GM19372 (cell line): ENCODE data around the gene TCFL5.

Experiments
- ATAC-seq: cut with Tn5 transposase; IDR thresholded peaks from one replicate; pipeline ENCODE4 v1.9.1; 2021; ENCODE audit warnings: mild to moderate bottlenecking, low read depth, moderate library complexity; ENCODE audit not compliant: unreplicated experiment

TCFL5 gene

DNA sequence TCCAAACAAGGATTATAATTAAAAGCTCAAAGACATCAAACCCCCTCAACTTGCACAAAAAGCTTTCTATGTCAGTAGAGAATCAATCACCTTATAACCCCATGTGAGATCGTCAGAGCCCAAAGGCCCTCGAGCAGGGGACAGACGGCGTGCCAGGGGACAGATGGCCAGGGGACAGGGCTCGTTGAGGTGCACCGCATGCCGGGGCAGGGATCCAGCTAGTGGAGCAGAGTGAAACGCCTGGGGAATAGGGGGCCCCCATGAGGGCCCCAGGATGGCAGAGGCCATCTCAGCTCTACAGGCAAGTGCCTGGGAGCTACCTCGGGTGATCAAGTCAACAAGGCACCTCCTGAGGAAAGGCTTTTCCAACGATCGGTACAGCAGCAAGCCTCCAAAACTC is 36.0 kb upstream of the TCFL5 start:
- no peak for ATAC-seq

GRCh38 chr20:62896526-62896925 is 34.9 kb upstream of the TCFL5 start:
- ATAC-seq: no peak

GRCh38 chr20:62895539-62895938 is 33.9 kb upstream of the TCFL5 start:
- ATAC-seq: no peak

DNA sequence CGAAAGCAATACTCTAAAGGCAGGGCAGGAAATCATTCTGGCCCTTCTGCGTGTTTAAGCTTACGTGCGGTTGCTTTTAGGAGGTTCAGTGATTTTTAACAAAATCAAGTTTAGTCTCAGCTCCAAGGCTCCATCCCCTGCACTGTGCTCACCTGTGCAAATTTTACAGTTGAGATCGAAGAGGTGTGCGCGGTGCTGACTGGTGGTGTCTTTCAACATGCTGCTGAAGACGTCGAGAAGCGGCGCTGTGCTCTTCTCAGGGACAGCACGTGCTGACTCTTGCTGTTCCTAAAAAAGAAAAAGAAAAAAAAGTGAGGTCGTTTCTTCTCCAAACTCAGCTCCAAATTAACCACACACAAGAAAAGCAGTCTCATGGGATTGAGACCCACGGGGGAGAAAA is 32.6 kb upstream of the TCFL5 start:
- no peak for ATAC-seq

- no peak for ATAC-seq
Measured at GRCh38 chr20:62893700-62894099, 32.1 kb upstream of the TCFL5 start.

DNA sequence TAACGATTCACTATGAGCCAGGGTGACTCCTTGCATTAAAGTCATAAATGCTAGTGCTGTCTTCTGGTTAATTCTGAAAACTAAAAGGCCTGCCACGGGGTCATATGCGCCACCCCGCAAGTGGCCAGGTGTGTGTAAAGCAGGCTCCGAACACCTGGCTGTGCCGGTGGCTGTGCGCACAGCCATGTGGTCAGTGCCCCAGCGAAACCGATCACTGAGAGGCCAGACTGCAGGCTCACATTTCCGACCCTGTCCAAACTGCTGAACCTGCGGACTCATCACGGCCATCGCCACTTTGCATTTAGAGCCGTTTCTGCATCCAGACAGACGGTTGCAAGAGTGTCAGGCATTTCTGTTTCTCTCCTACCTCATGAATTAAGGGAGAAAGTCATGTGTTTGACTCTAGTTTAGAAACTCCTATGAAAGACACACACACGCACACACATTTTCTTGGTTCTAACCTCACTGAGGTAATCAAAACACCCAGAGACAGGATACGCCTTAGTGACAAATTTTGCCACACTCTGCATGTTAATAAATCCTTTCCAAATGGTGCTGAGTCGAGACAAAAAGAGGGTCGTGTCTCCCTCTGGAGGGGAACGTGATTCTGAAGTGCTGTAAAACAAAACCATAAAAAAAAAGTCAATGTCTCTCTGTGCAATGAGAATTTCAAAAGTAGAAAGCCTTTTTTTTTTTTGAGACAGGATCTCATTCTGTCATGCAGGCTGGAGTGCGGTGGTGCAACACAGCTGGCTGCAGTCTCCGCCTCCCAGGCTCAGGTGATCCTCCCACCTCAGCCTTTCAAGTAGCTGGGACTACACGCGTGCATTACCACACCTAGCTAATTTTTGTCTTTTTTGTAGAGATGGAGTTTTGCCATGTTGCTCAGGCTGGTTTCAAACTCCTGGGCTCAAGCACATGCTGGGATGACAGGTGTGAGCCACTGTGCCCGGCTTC is 31.0 kb upstream of the TCFL5 start:
- ATAC-seq: no peak

DNA sequence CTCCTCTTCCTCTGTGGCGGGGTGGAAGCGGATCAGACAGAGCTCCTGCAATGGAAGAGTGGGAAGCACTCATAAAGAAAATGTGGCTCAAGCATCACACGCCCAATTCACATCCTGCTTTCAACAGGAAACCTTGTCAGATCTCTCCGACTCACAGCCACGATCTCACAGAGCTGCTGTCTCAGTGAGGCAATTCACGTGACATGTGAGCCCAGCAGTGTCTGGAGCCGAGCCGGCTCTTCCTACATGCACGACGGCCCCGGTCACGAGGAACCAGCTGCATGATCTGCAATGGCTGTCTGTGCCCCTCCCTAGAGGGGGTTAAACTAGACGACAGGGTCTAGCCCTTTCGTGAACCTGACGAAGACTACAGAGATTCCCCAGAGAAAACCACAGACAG is 29.5 kb upstream of the TCFL5 start:
- ATAC-seq: no peak

DNA sequence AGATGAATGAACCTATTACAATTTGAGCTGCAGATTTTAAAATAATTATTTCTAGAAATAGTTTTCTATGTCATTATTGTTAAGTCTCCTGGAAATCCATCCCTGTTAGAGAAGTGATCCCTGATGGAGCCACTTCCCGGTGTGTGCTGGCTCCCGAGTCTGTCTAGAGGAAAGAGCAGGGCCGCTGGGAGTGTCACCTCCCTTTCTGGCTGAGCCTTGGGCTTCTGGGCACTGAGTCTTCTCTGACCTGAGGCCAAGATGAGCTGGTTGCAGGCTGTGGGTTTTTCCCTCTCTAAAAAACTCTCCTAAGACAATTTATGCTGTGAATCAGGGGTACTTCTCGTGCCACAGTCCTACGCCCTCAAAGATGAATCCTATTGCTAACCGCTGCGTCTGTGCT is 28.8 kb upstream of the TCFL5 start:
- ATAC-seq: no peak

DNA sequence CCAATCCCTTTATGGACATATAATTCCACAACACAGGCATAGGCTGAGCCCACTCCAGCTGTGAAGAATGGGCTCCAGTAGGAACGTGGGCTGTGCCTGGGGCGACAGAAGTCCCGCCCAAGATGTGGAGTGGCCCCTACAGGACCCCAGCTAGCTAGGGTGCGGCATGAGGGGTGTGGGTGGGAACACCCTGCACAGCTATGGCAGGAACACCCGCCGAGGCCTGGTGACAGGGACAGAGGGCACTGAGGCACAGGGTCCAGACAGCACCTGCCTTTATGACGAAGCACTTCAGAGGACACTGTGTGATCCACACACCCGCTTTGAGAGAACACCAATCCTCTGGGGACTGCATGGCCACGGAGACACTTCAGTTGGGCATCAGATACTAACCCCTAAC is 28.2 kb upstream of the TCFL5 start:
- no peak for ATAC-seq

DNA sequence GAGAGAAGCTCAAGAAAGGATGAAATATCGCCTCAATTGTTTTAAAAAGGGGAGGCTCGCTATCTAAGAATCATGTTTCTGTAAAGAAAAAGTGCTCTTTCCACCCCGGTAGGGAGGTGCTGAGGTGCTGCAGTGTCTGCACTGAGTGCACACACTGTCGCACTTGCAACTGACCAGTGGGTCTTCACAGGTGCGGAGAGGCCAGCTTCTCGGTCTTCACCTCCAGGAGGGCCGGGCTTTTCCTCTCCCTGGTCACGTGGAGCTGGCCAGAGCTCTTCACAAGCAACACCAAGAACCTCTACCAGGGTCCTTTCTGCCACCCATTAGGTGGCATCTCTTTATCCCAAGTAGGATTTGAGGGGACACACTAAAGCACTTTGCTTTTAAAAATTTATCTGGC is 27.8 kb upstream of the TCFL5 start:
- ATAC-seq: no peak

- ATAC-seq: no peak
Measured at GRCh38 chr20:62888910-62889309, 27.3 kb upstream of the TCFL5 start.

- no peak for ATAC-seq
Measured at GRCh38 chr20:62888406-62888805, 26.8 kb upstream of the TCFL5 start.

DNA sequence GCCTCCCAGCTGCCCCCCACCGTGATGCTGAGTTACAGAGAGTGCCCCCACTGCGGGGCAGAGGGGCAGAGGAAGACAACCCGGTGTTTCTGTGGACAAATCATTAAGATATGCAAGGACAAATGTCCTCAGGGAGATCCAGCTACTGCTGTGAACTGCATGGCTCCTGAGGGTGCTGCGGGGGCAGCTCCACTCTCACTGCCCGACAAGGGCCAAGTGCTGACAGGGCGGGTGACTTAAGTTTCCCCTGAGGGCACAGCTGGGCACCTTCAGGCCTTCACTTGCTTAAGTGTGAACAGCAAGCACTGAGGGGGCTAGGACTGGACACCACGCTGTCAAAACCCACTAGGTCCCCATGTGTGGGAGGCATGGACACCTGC is 26.2 kb upstream of the TCFL5 start:
- no peak for ATAC-seq

GRCh38 chr20:62887152-62887859 is 25.7 kb upstream of the TCFL5 start:
- ATAC-seq: no peak

DNA sequence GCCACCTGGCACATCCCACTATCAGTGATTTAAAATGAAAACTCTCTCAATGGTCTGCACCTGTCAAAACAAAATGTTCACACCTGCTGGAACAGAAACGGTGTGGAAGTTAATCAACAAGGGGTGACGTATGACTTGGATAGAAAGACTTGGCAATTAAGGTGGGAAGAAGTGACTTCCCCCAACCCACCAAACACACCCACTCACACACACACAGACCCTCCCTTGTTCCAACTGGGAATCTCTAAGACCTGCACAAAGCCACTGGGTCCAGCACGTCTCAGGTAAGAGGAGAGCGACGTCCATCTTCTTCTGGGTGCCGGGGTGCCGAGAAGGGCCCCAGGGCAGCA is 25.1 kb upstream of the TCFL5 start:
- ATAC-seq: no peak

DNA sequence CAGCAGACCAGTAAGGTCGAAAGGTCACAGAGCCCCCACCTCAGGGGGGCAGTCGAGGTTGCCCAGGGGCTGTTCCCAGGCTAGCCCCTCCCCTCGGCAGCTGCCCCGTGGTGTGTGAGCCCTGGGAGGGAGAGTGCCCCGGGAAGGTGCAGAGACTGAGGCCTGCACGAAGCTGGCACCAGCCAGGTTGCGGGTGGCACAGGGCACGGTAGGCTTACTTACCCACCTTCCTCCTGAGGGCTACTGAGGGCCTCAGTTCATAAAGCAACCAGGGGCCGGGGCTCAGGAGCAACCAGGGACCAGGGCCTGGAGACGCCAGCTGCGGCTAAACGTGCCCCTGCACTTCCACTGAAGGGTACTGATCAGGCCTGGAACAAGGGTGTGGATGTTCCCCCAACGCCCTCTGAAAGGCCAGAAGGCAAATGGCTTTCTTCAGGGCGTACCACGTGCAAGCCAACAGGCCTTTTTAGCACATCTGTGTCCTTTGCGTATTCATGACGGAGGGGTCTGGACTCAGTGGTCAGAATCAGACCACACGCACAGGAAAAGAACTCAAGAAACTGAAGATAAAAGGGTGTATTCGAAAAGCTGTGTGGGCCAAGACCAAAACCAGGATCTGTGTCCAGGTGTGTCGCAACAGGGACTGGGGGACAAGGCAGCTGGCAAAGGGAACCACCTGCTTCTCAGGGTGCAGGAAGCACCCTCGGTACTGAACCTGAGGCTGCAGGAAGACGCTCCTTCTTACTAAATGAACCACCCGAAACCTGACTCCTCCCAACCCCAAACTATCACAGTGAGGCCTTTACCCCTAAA is 24.5 kb upstream of the TCFL5 start:
- ATAC-seq: no peak

DNA sequence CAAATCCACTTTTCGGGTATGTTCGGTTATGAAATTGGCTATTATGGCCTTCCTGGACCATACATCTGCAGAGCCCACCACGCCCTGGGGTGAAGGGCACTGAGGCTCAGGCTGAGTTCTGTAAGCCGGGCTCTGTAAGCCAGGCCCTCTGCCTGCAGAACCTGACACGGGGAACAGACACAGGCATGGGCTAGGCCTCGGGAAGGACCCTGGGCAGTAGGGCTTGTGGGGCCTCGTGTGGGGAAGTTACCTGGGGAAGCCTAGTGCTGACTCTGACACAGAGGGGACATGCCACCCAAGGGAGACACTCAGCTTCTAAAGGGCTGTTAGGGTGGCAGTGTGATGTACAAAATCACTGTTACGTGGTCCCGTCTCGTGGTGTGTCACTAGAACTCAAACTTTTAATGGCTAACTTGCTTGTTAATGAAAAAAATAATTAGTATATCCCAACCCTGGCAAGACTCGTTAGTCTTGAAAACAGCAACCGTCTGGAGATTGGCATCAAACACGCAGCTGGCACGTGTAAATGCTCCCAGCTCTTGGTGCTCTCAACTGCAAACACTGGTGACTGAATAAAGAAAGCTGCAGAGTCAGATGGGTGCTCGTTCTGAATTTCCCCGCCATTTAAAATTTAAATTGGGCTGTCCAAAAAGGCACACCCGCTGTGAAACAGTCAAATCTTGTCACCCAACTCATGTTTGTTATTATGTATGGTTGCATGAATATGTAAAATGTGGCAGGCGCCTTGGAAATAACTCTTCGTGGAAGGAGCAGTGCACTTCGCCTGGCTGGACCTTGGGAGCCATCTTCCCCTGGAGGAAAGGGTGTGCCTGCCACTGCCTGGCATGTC is 23.6 kb upstream of the TCFL5 start:
- no peak for ATAC-seq

- no peak for ATAC-seq
Measured at GRCh38 chr20:62884556-62884955, 22.9 kb upstream of the TCFL5 start.

GRCh38 chr20:62882426-62882825 is 20.8 kb upstream of the TCFL5 start:
- ATAC-seq: no peak

- ATAC-seq: no peak
Measured at GRCh38 chr20:62881662-62882395, 20.2 kb upstream of the TCFL5 start.
